Upper lobe of right lung (tissue), 1 donor: ENCODE data around the gene PSMD11. TPM values are rescaled to one million over a fixed set of nuclear protein-coding genes. Genes with fewer than 3 reads are reported as not detected.
"Not testable (repeated sequence)": the region's sequence is repeated elsewhere in the genome, so short reads cannot be mapped to it uniquely, and the experiment has no call there.

Experiments
- ATAC-seq: fragments of 200-7000 bp; cut with Tn5 transposase; one replicate; pipeline ENCODE4 v1.9.1; 2020; ENCODE audit warnings: mild to moderate bottlenecking, moderate library complexity
- DNase-seq: peaks from one replicate; pipeline ENCODE4 v3.0.0-alpha.2; 2020
- H3K27ac ChIP-seq: fragments of 200-600 bp; one replicate; pipeline ENCODE4 v1.8.0; 2022
- H3K27me3 ChIP-seq: fragments of 200-600 bp; one replicate; pipeline ENCODE4 v1.8.0; 2022; ENCODE audit warnings: mild to moderate bottlenecking
- H3K36me3 ChIP-seq: fragments of 200-600 bp; one replicate; pipeline ENCODE4 v1.8.0; 2022
- H3K4me1 ChIP-seq: fragments of 200-600 bp; one replicate; pipeline ENCODE4 v1.8.0; 2022
- H3K4me3 ChIP-seq: fragments of 200-600 bp; one replicate; pipeline ENCODE4 v1.8.0; 2022; ENCODE audit warnings: mild to moderate bottlenecking
- H3K9me3 ChIP-seq: fragments of 200-600 bp; one replicate; pipeline ENCODE4 v1.8.0; 2022
- CTCF ChIP-seq: fragments of 200-600 bp; IDR thresholded peaks from one replicate; pipeline ENCODE4 v1.8.0; 2022; ENCODE audit warnings: antibody characterized with exemption
- intact Hi-C: fragments of 100-400 bp; cut with DNase I; formaldehyde crosslinking; loops from one replicate; pipeline ENCODE4 v1.11.0; 2022
- long read RNA-seq: library from polyadenylated mRNA; unstranded; transcript quantifications from one replicate; pipeline ENCODE4 v2.0.0, GENCODE V29; 2021
- total RNA-seq: library from RNA; stranded (reverse); fragmentation: NEBNext Ultra II Directional; extraction: Animal tissue kit (Norgen Biotek cat#: 25700); gene quantifications from one replicate; pipeline ENCODE4 v1.2.1, GENCODE V29; 2021
- donor health status: DM: no; HTN: yes; CAD: no; lungs with severe emphysema.

PSMD11 gene
- 62.8 TPM for total RNA-seq
- long read RNA-seq, full-length matches to known transcripts, result 112 of 139 reads
- long read RNA-seq, partial matches to known transcripts, result 13 of 139 reads
- long read RNA-seq, other reads (novel, unspliced or antisense), result 14 of 139 reads

- intact Hi-C loops, result no loop called here
- H3K36me3 ChIP-seq, result peaks cover 27% of the 10 kb centered on the region
- H3K27me3 ChIP-seq, result no peaks in the 10 kb centered on the region
- H3K9me3 ChIP-seq, result no peaks in the 10 kb centered on the region
- ATAC-seq, result peak; percentile 99
- peak; percentile 93 for TF ChIP-seq CTCF
- peak within 1 kb of the TSS; percentile 86 for H3K27ac ChIP-seq
- peak within 1 kb of the TSS; percentile 100 for H3K4me3 ChIP-seq
- peak; percentile 99 for DNase-seq
- peaks cover 17% of the 10 kb centered on the region for H3K4me1 ChIP-seq
These were observed at the start of gene PSMD11 for GRCh38 chr17:32444301-32445073. Gene PSMD11, plus strand, starts transcription at chr17:32444510. Its CDS starts 14 bp downstream, at chr17:32444524.

GRCh38 chr17:32396343-32396742 lies 48.0 kb upstream of the PSMD11 start:
- Histone ChIP-seq H3K36me3 (no peaks in the 10 kb centered on the region), H3K4me3 (no peak overlapping the region), H3K27ac (no peak overlapping the region), H3K9me3 (no peaks in the 10 kb centered on the region), H3K27me3 (no peaks in the 10 kb centered on the region), H3K4me1 (no peaks in the 10 kb centered on the region)
- no peak for TF ChIP-seq CTCF
- ATAC-seq (no peak), DNase-seq (no peak)
- intact Hi-C loops, result no loop called here

- Histone ChIP-seq H3K27ac (no peak overlapping the region), H3K36me3 (no peaks in the 10 kb centered on the region), H3K9me3 (no peaks in the 10 kb centered on the region), H3K27me3 (no peaks in the 10 kb centered on the region), H3K4me1 (no peaks in the 10 kb centered on the region), H3K4me3 (no peak overlapping the region)
- DNase-seq, result no peak
- intact Hi-C loops, result no loop called here
- no peak for ATAC-seq
- no peak for TF ChIP-seq CTCF
These were observed 45.4 kb upstream of the PSMD11 start for GRCh38 chr17:32398946-32399345.

- ATAC-seq, DNase-seq, H3K27me3 ChIP-seq, H3K27ac ChIP-seq, H3K4me1 ChIP-seq, H3K9me3 ChIP-seq, intact Hi-C loops, H3K4me3 ChIP-seq: not testable (repeated sequence)
- H3K36me3 ChIP-seq, result peaks cover 14% of the 10 kb centered on the region
These were observed 34.2 kb upstream of the PSMD11 start for GRCh38 chr17:32410085-32410484.

GRCh38 chr17:32426894-32427293 lies 17.4 kb upstream of the PSMD11 start:
- DNase-seq, result no peak
- intact Hi-C loops, result no loop called here
- H3K9me3 ChIP-seq, result no peaks in the 10 kb centered on the region
- H3K36me3 ChIP-seq, result no peaks in the 10 kb centered on the region
- H3K4me3 ChIP-seq, result no peak overlapping the region
- H3K27me3 ChIP-seq, result no peaks in the 10 kb centered on the region
- TF ChIP-seq CTCF, result no peak
- ATAC-seq, result no peak
- H3K4me1 ChIP-seq, result no peaks in the 10 kb centered on the region
- no peak overlapping the region for H3K27ac ChIP-seq

- Histone ChIP-seq H3K9me3 (no peaks in the 10 kb centered on the region), H3K27ac (no peak overlapping the region), H3K4me3 (no peak overlapping the region), H3K36me3 (no peaks in the 10 kb centered on the region), H3K4me1 (no peaks in the 10 kb centered on the region), H3K27me3 (no peaks in the 10 kb centered on the region)
- intact Hi-C loops, result no loop called here
- no peak for TF ChIP-seq CTCF
- ATAC-seq (no peak), DNase-seq (no peak)
These were observed 14.7 kb upstream of the PSMD11 start for GRCh38 chr17:32429598-32429997.
